Lower leg skin (tissue), 4 donors: ENCODE measurements around the gene LGI4. TPM values are rescaled to one million over a fixed set of nuclear protein-coding genes. Genes with fewer than 3 reads are reported as not detected.
A peak's percentile ranks its signal among the peaks of the same experiment; 100 is the strongest.

Experiments
- DNase-seq, 2 donors: peaks; one replicate each; pipeline ENCODE4 v3.0.0-alpha.2; 2019; ENCODE audit warnings: low spot score in 2 of 2
- H3K4me3 ChIP-seq: fragments of 200-600 bp; sonication (generic); 2 replicates; pipeline ENCODE4 v1.5.1; 2017; ENCODE audit warnings: mild to moderate bottlenecking, low read depth; ENCODE audit not compliant: poor library complexity, severe bottlenecking
- POLR2A ChIP-seq, 2 donors: fragments of 450-650 bp; IDR thresholded peaks; one replicate each; pipeline ENCODE4 v1.6.1; 2016 to 2017; ENCODE audit warnings: antibody characterized with exemption in 2 of 2, mild to moderate bottlenecking in 1 of 2, moderate library complexity in 1 of 2
- WGBS, 2 donors: methylation state at CpG; one replicate each; pipeline ENCODE4 v1.1.5; 2018; 5-methylcytosine and 5-hydroxymethylcytosine counted together
- intact Hi-C: fragments of 100-400 bp; cut with DNase I; formaldehyde crosslinking; loops from one replicate; pipeline ENCODE4 v1.15.0; 2023; ENCODE audit warnings: low total_unique reads
- total RNA-seq, 4 donors: library from RNA; depleted of rRNA; stranded (reverse); fragments of >200 nt; gene quantifications; one replicate each; pipeline ENCODE4 v1.1.0, GENCODE V29; 2016
- TF ChIP-seq, protein P1 (sequence below), 3 donors: fragments of 450-650 bp; IDR thresholded peaks; one replicate each; pipeline ENCODE4 v1.5.1; 2016; ENCODE audit warnings: antibody characterized with exemption in 3 of 3, mild to moderate bottlenecking in 3 of 3, moderate library complexity in 2 of 3

The LGI4 gene
- total RNA-seq, 4 donors from 2014 or later: 4.3 to 19.4 (median 8.9) TPM

DNA sequence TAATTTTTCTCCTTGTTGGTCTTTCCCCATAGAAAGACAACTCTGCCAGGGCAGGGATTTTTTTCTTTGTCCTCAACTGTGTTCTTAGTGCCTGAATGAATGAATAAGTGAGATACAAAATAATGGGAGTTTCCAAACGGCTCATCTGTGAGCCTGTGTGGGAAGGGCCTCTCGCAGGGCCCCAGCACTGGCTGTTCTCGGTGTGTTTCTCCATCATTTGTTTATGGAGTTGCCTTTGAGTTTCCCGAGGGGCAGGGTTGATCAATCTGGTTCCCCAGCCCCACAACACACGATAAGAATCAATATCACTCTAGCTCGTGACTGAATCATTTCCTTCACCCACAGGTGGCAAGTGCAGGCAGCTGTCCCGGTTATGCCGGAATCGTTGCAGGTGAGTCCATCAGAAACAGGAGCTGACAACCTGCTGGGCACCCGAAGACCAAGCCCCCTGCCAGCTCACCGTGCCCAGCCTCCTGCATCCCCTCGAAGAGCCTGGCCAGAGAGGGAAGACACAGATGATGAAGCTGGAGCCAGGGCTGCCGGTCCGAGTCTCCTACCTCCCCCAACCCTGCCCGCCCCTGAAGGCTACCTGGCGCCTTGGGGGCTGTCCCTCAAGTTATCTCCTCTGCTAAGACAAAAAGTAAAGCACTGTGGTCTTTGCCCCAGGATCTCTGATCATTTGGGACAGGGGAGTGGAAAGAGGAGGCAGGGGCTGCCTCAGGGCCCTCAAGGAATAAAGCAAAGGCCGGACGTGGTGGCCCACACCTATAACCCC lies 34.5 kb upstream of the LGI4 start:
- no peak overlapping the region for H3K4me3 ChIP-seq
- 58 to 72% methylated on average over 17 to 18 of the region's 18 CpGs for WGBS, 2 donors
- intact Hi-C loops: no loop called here
- TF ChIP-seq POLR2A (IDR thresholded peaks at IDR 0.05): no peak
- TF ChIP-seq, protein P1, sequence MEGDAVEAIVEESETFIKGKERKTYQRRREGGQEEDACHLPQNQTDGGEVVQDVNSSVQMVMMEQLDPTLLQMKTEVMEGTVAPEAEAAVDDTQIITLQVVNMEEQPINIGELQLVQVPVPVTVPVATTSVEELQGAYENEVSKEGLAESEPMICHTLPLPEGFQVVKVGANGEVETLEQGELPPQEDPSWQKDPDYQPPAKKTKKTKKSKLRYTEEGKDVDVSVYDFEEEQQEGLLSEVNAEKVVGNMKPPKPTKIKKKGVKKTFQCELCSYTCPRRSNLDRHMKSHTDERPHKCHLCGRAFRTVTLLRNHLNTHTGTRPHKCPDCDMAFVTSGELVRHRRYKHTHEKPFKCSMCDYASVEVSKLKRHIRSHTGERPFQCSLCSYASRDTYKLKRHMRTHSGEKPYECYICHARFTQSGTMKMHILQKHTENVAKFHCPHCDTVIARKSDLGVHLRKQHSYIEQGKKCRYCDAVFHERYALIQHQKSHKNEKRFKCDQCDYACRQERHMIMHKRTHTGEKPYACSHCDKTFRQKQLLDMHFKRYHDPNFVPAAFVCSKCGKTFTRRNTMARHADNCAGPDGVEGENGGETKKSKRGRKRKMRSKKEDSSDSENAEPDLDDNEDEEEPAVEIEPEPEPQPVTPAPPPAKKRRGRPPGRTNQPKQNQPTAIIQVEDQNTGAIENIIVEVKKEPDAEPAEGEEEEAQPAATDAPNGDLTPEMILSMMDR (IDR thresholded peaks at IDR 0.05): no peak
- peak in 1 of 2 donors; percentile 82 for DNase-seq

DNA sequence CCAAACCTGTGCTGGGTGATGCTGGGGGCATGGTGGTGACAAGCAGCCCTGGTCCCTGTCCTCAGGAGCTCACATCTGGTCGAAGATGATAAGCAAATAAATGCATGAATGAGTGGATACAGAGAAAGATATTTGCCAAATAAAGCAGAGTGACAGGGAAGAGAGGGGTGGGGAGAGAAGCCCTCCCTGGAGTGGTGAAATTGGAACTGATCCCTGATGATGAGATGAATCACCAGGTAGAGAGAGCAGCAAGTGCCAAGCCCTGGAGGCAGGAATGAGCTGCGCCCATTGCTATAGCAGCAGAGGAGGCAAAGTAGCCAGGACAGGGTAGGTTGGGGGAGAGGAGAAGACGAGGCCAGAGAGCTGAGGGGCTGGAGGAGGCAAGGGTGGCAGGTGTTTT lies 33.3 kb upstream of the LGI4 start:
- intact Hi-C loops: no loop called here
- TF ChIP-seq, protein P1 (IDR thresholded peaks at IDR 0.05): no peak
- TF ChIP-seq POLR2A (IDR thresholded peaks at IDR 0.05): no peak
- WGBS, 2 donors: 43 to 56% methylated on average over 3 of the region's 3 CpGs
- no peak overlapping the region for H3K4me3 ChIP-seq
- DNase-seq: peak in 1 of 2 donors; percentile 86

DNA sequence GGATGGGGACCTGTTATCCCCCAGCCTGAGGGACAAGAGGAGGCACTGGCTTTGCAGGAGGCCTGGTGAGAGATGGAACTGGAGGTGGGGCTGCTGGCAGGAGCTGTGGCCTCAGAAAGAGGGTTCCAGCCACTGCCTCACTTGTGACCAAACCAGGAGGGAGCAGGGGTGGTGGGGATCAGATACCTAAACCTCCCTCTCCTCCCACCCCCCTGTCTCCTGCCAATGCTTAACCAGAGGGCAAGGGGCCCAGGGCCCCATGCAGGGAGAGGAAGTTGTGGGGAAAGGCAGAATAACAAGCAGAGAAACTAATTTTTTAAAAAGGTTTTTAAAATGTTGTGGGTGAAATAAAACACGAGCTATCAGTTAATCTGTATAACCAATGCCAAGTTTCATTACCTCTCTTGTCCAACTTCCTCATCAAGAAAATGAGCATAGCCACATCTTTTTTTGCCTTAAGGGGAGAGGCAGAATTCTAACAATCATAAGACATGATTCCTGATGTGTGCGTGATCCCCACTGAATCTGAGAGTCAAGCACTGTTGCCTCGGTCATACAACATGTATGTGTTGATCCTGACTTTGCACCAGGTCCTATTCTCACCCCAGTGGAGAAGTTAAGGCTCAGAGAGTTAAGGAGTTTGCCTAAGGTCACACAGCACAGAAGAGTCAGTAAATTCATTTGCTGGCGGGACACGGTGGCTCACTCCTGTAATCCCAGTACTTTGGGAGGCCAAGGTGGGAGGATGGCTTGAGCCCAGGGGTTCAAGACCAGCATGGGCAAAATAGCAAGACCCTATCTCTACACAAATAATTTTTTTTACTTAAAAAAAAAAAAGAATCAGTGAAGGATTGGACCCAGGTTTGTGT lies 32.6 kb upstream of the LGI4 start:
- DNase-seq: peak in 1 of 2 donors; percentile 66
- intact Hi-C loops: no loop called here
- H3K4me3 ChIP-seq: no peak overlapping the region
- no peak for TF ChIP-seq POLR2A (IDR thresholded peaks at IDR 0.05)
- TF ChIP-seq, protein P1 (IDR thresholded peaks at IDR 0.05): no peak
- WGBS, 2 donors: 48 to 56% methylated on average over 5 of the region's 5 CpGs

DNA sequence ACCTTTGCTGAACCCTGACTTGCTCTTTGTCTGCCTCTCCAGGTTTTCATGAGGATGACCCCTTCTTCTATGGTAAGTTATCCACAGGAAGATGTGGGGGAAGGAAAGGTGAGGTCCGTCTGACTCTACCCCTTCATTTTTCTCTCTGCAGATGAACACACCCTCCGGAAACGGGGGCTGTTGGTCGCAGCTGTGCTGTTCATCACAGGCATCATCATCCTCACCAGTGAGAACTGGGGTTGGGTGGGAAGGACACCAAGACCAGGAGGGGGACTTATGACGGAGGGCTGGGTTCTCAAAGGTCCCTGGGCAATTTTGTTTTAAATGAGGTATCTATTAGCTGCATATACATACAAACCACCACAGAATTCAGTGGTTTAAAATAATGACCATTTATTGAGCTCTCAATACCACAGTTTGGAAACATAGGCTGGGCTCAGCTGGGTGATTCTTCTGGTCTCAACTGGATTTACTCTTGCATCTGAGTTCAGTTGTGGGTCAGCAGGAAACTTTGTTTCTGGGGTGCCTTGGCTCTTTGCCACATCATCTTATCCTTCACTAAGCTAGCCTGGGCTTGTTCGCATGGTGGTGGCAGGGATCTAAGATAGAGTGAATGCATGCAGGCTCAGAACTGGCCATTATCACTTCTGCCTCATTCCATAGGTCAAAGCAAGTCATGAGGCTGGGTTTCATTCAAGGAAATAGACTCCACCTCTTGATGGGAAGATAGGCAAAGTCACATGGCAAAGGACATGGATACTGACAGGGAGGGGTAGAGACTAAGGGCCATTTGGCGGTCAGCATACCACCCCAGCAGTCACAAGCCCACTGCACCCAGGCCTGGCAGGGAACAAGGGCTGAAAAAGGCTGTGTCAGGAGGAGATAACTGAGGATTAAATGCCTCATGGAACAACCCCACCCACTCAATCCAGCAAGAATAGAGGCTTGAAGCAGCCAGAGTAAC lies 31.5 kb upstream of the LGI4 start:
- intact Hi-C loops: no loop called here
- WGBS, 2 donors: 95 to 96% methylated on average over 7 of the region's 7 CpGs
- TF ChIP-seq POLR2A (IDR thresholded peaks at IDR 0.05): no peak
- TF ChIP-seq, protein P1 (IDR thresholded peaks at IDR 0.05): no peak
- H3K4me3 ChIP-seq: no peak overlapping the region
- peak in 1 of 2 donors; percentile 40 for DNase-seq
